Peyer's patch (tissue), 4 donors: ENCODE results near the gene SLIT2.

ENCODE experiments used
- POLR2A ChIP-seq, 2 donors: fragments of 450-650 bp; IDR thresholded peaks; one replicate each; pipeline ENCODE4 v1.5.1; 2017; ENCODE audit warnings: antibody characterized with exemption in 2 of 2, mild to moderate bottlenecking in 2 of 2, moderate library complexity in 2 of 2
- TF ChIP-seq, protein P1 (sequence below), 6 experiments: fragments of 450-650 bp in 4 of 6; fragments of 200-600 bp in 2 of 6; sonication (generic) in 1 of 6; IDR thresholded peaks; one replicate each; pipeline ENCODE4 v1.5.1; 2017 to 2019; ENCODE audit warnings: antibody characterized with exemption in 6 of 6, mild to moderate bottlenecking in 3 of 6, moderate library complexity in 1 of 6

DNA sequence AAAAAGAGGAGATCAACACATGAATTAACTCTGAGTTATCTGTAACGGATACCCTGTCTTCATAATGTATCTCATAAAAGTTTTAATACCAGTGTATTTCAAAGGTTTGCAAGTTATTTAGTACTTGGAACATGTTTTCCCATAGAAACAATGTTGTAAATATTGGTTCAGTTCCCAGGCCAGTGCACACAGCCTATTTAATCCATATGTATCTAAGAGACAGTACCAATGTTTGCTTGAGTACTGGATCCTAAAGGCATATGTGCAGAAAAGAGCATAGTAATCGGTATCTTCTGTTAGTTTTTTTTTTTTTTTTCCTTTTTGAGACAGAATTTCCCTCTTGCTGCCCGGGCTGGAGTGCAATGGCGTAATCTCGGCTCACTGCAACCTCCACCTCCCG, 46.1 kb downstream of the SLIT2 start:
- TF ChIP-seq, protein P1, sequence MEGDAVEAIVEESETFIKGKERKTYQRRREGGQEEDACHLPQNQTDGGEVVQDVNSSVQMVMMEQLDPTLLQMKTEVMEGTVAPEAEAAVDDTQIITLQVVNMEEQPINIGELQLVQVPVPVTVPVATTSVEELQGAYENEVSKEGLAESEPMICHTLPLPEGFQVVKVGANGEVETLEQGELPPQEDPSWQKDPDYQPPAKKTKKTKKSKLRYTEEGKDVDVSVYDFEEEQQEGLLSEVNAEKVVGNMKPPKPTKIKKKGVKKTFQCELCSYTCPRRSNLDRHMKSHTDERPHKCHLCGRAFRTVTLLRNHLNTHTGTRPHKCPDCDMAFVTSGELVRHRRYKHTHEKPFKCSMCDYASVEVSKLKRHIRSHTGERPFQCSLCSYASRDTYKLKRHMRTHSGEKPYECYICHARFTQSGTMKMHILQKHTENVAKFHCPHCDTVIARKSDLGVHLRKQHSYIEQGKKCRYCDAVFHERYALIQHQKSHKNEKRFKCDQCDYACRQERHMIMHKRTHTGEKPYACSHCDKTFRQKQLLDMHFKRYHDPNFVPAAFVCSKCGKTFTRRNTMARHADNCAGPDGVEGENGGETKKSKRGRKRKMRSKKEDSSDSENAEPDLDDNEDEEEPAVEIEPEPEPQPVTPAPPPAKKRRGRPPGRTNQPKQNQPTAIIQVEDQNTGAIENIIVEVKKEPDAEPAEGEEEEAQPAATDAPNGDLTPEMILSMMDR (IDR thresholded peaks at IDR 0.05): no peak
- TF ChIP-seq POLR2A (IDR thresholded peaks at IDR 0.05): no peak
